HL-60 (cell line): ENCODE measurements around the gene APOC4.

ENCODE experiments used
- DNase-seq, 2 experiments: peaks; one replicate each; pipeline ENCODE4 v3.0.0-alpha.2; 2010 to 2020; ENCODE audit warnings: low read depth in 1 of 2, low spot score in 1 of 2
- H3K27ac ChIP-seq: fragments of 250-450 bp; sonication (Bioruptor Pico); replicated peaks from 2 replicates; pipeline ENCODE4 v1.5.1; 2020; ENCODE audit warnings: mild to moderate bottlenecking, moderate library complexity
- H3K27me3 ChIP-seq: fragments of 250-450 bp; sonication (Bioruptor Pico); 2 replicates; pipeline ENCODE4 v1.5.1; 2021; ENCODE audit warnings: mild to moderate bottlenecking, moderate library complexity; ENCODE audit not compliant: insufficient read depth, poor library complexity, severe bottlenecking
- H3K4me3 ChIP-seq: replicated peaks from 2 replicates; pipeline ENCODE4 v1.5.1; 2011; ENCODE audit warnings: mild to moderate bottlenecking, control low read depth, low read length; ENCODE audit not compliant: insufficient read depth
- CTCF ChIP-seq: IDR thresholded peaks from one replicate; pipeline ENCODE4 v1.5.1; 2011; ENCODE audit warnings: low read length, control low read depth, inconsistent platforms; ENCODE audit not compliant: insufficient read depth
- GABPA ChIP-seq: IDR thresholded peaks from 2 replicates; pipeline ENCODE4 v1.6.1; 2012; ENCODE audit warnings: low read depth
- POLR2AphosphoS5 ChIP-seq: IDR thresholded peaks from 2 replicates; pipeline ENCODE4 v1.6.1; 2012; ENCODE audit warnings: low read depth
- REST ChIP-seq: IDR thresholded peaks from 2 replicates; pipeline ENCODE4 v1.6.1; 2012; ENCODE audit warnings: low read depth; ENCODE audit not compliant: insufficient replicate concordance
- SPI1 ChIP-seq: IDR thresholded peaks from 2 replicates; pipeline ENCODE4 v1.6.1; 2012; ENCODE audit warnings: low read depth, mild to moderate bottlenecking, borderline replicate concordance

Gene APOC4

GRCh38 chr19:44894946-44895345, 47.1 kb upstream of the APOC4 start:
- H3K4me3 ChIP-seq: no peak overlapping the region
- no peak for DNase-seq
- no peak overlapping the region for H3K27ac ChIP-seq
- H3K27me3 ChIP-seq: no peaks in the 10 kb centered on the region
- TF ChIP-seq SPI1: no peak
- no peak for TF ChIP-seq GABPA
- TF ChIP-seq POLR2AphosphoS5: no peak
- no peak for TF ChIP-seq REST
- TF ChIP-seq CTCF: no peak

GRCh38 chr19:44897835-44898234, 44.2 kb upstream of the APOC4 start:
- DNase-seq: no peak
- Histone ChIP-seq H3K4me3 (no peak overlapping the region), H3K27ac (0 out of 2 replicates have a peak overlapping the region, but pooled peaks have one; percentile 2), H3K27me3 (no peaks in the 10 kb centered on the region)
- TF ChIP-seq GABPA: no peak

GRCh38 chr19:44900328-44901244, 41.5 kb upstream of the APOC4 start:
- Histone ChIP-seq H3K4me3 (no peak overlapping the region), H3K27me3 (peaks cover 7% of the 10 kb centered on the region), H3K27ac (no peak overlapping the region)
- DNase-seq: no peak
- TF ChIP-seq REST (no peak), POLR2AphosphoS5 (peak; percentile 59; the same call in 1 of the 2 replicates)

- Histone ChIP-seq H3K27ac (no peak overlapping the region), H3K4me3 (no peak overlapping the region)
Observed at GRCh38 chr19:44903216-44903601, 38.8 kb upstream of the APOC4 start.

More at GRCh38 chr19:44903216-44903601, 38.8 kb upstream of the APOC4 start:
- TF ChIP-seq CTCF: no peak
- TF ChIP-seq POLR2AphosphoS5: no peak
- no peak for TF ChIP-seq SPI1
- TF ChIP-seq REST: no peak
- no peak for TF ChIP-seq GABPA
- H3K27me3 ChIP-seq: peaks cover 10% of the 10 kb centered on the region
- DNase-seq: no peak
